ENCODE measurements around the gene PRDM16.

DNA sequence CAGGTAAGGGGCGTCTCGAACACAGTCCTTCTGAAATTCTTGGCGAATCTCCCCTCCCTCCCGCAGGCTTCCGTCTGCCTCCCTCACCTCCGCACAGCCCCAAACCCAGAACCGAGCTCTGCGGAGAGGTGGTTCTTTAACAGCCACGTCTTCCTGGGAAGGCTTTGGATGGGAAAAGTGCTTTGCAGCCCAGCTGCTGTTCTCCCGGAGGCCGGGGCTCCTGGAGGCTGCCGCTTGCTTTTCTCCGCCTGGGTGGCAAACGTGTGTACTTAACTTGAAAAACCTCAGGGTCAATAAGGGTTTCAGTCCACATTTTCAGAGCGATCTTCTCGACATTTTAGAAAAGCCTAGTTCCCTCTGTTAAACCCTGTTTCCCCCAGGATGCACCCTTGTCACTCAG lies 109.3 kb downstream of the PRDM16 start:
- TF ChIP-seq RCOR1 (IDR thresholded peaks at IDR 0.05; ENCODE audit: low read length) (no peak), NFIC (IDR thresholded peaks at IDR 0.05; ENCODE audit: borderline replicate concordance) (no peak), CHD2 (IDR thresholded peaks at IDR 0.05; ENCODE audit: low read length, partially characterized antibody) (no peak), YY1 (IDR thresholded peaks at IDR 0.05; ENCODE audit: low read depth) (no peak), POLR2AphosphoS5 (IDR thresholded peaks at IDR 0.05; ENCODE audit: low read depth, low read length) (no peak), TAF1 (IDR thresholded peaks at IDR 0.05; ENCODE audit: borderline replicate concordance, low read depth, low read length) (no peak), EP300 (IDR thresholded peaks at IDR 0.05; ENCODE audit: borderline replicate concordance in 1 of 2, low read depth in 1 of 2, low read length in 1 of 2) (no peak)
- TF ChIP-seq, protein P1, sequence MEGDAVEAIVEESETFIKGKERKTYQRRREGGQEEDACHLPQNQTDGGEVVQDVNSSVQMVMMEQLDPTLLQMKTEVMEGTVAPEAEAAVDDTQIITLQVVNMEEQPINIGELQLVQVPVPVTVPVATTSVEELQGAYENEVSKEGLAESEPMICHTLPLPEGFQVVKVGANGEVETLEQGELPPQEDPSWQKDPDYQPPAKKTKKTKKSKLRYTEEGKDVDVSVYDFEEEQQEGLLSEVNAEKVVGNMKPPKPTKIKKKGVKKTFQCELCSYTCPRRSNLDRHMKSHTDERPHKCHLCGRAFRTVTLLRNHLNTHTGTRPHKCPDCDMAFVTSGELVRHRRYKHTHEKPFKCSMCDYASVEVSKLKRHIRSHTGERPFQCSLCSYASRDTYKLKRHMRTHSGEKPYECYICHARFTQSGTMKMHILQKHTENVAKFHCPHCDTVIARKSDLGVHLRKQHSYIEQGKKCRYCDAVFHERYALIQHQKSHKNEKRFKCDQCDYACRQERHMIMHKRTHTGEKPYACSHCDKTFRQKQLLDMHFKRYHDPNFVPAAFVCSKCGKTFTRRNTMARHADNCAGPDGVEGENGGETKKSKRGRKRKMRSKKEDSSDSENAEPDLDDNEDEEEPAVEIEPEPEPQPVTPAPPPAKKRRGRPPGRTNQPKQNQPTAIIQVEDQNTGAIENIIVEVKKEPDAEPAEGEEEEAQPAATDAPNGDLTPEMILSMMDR (IDR thresholded peaks at IDR 0.05): no peak
- TF ChIP-seq, protein P2, sequence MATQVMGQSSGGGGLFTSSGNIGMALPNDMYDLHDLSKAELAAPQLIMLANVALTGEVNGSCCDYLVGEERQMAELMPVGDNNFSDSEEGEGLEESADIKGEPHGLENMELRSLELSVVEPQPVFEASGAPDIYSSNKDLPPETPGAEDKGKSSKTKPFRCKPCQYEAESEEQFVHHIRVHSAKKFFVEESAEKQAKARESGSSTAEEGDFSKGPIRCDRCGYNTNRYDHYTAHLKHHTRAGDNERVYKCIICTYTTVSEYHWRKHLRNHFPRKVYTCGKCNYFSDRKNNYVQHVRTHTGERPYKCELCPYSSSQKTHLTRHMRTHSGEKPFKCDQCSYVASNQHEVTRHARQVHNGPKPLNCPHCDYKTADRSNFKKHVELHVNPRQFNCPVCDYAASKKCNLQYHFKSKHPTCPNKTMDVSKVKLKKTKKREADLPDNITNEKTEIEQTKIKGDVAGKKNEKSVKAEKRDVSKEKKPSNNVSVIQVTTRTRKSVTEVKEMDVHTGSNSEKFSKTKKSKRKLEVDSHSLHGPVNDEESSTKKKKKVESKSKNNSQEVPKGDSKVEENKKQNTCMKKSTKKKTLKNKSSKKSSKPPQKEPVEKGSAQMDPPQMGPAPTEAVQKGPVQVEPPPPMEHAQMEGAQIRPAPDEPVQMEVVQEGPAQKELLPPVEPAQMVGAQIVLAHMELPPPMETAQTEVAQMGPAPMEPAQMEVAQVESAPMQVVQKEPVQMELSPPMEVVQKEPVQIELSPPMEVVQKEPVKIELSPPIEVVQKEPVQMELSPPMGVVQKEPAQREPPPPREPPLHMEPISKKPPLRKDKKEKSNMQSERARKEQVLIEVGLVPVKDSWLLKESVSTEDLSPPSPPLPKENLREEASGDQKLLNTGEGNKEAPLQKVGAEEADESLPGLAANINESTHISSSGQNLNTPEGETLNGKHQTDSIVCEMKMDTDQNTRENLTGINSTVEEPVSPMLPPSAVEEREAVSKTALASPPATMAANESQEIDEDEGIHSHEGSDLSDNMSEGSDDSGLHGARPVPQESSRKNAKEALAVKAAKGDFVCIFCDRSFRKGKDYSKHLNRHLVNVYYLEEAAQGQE (IDR thresholded peaks at IDR 0.05; ENCODE audit: low read depth, low read length): no peak
- TF ChIP-seq, protein P3, sequence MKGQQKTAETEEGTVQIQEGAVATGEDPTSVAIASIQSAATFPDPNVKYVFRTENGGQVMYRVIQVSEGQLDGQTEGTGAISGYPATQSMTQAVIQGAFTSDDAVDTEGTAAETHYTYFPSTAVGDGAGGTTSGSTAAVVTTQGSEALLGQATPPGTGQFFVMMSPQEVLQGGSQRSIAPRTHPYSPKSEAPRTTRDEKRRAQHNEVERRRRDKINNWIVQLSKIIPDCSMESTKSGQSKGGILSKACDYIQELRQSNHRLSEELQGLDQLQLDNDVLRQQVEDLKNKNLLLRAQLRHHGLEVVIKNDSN (IDR thresholded peaks at IDR 0.05; ENCODE audit: borderline replicate concordance, low read depth): no peak
- TF ChIP-seq, protein P4, sequence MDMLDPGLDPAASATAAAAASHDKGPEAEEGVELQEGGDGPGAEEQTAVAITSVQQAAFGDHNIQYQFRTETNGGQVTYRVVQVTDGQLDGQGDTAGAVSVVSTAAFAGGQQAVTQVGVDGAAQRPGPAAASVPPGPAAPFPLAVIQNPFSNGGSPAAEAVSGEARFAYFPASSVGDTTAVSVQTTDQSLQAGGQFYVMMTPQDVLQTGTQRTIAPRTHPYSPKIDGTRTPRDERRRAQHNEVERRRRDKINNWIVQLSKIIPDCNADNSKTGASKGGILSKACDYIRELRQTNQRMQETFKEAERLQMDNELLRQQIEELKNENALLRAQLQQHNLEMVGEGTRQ (IDR thresholded peaks at IDR 0.05; ENCODE audit: borderline replicate concordance, low read depth, low read length): no peak
- TF ChIP-seq, protein P5, sequence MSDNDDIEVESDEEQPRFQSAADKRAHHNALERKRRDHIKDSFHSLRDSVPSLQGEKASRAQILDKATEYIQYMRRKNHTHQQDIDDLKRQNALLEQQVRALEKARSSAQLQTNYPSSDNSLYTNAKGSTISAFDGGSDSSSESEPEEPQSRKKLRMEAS (IDR thresholded peaks at IDR 0.05; ENCODE audit: low read depth): no peak
- TF ChIP-seq, protein P6, sequence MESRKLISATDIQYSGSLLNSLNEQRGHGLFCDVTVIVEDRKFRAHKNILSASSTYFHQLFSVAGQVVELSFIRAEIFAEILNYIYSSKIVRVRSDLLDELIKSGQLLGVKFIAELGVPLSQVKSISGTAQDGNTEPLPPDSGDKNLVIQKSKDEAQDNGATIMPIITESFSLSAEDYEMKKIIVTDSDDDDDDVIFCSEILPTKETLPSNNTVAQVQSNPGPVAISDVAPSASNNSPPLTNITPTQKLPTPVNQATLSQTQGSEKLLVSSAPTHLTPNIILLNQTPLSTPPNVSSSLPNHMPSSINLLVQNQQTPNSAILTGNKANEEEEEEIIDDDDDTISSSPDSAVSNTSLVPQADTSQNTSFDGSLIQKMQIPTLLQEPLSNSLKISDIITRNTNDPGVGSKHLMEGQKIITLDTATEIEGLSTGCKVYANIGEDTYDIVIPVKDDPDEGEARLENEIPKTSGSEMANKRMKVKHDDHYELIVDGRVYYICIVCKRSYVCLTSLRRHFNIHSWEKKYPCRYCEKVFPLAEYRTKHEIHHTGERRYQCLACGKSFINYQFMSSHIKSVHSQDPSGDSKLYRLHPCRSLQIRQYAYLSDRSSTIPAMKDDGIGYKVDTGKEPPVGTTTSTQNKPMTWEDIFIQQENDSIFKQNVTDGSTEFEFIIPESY (IDR thresholded peaks at IDR 0.05; ENCODE audit: borderline replicate concordance, low read depth): no peak

All from SK-N-SH (cell line).